ENCODE data around the gene RAPGEF6. TPM values are rescaled to one million over a fixed set of nuclear protein-coding genes. Genes with fewer than 3 reads are reported as not detected.

The RAPGEF6 gene
- total and polyA plus RNA-seq, 11 donors, result 2.3 to 13.9 (median 8.6) TPM

GRCh38 chr5:131511934-131512333, 123.1 kb downstream of the RAPGEF6 start:
- ATAC-seq (no peak), DNase-seq (no peak)
- H3K27ac ChIP-seq, result no peak overlapping the region
- H3K4me3 ChIP-seq, result no peak overlapping the region
- peaks cover 0 to 38% (median 4%) of the 10 kb centered on the region in 12 donors for H3K4me1 ChIP-seq
- H3K9me3 ChIP-seq, result no peaks in the 10 kb centered on the region
- 87 to 96% (median 91%) methylated on average over 5 of the region's 5 CpGs for WGBS, 4 donors
- H3K27me3 ChIP-seq, result no peaks in the 10 kb centered on the region
- intact Hi-C loops (cut with DNase I), result no loop called here
- TF ChIP-seq POLR2A (IDR thresholded peaks at IDR 0.05) (no peak), CTCF (IDR thresholded peaks at IDR 0.05) (no peak)
- peaks cover 0 to 30% (median 8%) of the 10 kb centered on the region in 9 donors for H3K36me3 ChIP-seq

GRCh38 chr5:131509801-131510200, 125.2 kb downstream of the RAPGEF6 start:
- peaks cover 0 to 26% (median 0%) of the 10 kb centered on the region in 12 donors for H3K4me1 ChIP-seq
- peaks cover 0 to 51% (median 26%) of the 10 kb centered on the region in 9 donors for H3K36me3 ChIP-seq
- no peak overlapping the region for H3K27ac ChIP-seq
- no peaks in the 10 kb centered on the region for H3K27me3 ChIP-seq
- DNase-seq (no peak), ATAC-seq (peak in 3 of 4 donors; percentile 42 to 67 (median 47))
- no peak overlapping the region for H3K4me3 ChIP-seq
- intact Hi-C loops (cut with DNase I), result no loop called here
- H3K9me3 ChIP-seq, result no peaks in the 10 kb centered on the region
- TF ChIP-seq CTCF (IDR thresholded peaks at IDR 0.05), result no peak
- TF ChIP-seq POLR2A (IDR thresholded peaks at IDR 0.05), result no peak

GRCh38 chr5:131505237-131505908, 129.7 kb downstream of the RAPGEF6 start:
- no peak for ATAC-seq
- intact Hi-C loops (cut with DNase I), result no loop called here
- peak overlapping the region in 1 of 12 donors; percentile 59 for H3K27ac ChIP-seq
- H3K4me3 ChIP-seq, result no peak overlapping the region
- peaks cover 0 to 7% (median 0%) of the 10 kb centered on the region in 12 donors for H3K4me1 ChIP-seq
- 57 to 73% (median 70%) methylated on average over 1 of the region's 1 CpG for WGBS, 4 donors
- TF ChIP-seq POLR2A (IDR thresholded peaks at IDR 0.05) (no peak), CTCF (IDR thresholded peaks at IDR 0.05) (no peak)
- H3K9me3 ChIP-seq, result no peaks in the 10 kb centered on the region
- H3K36me3 ChIP-seq, result peaks cover 0 to 79% (median 52%) of the 10 kb centered on the region in 9 donors
- no peaks in the 10 kb centered on the region for H3K27me3 ChIP-seq
- DNase-seq, result no peak

- Histone ChIP-seq H3K27me3 (no peaks in the 10 kb centered on the region), H3K4me3 (no peak overlapping the region), H3K9me3 (no peaks in the 10 kb centered on the region), H3K4me1 (peaks cover 0 to 17% (median 0%) of the 10 kb centered on the region in 12 donors), H3K27ac (no peak overlapping the region), H3K36me3 (peaks cover 0 to 75% (median 63%) of the 10 kb centered on the region in 9 donors)
- WGBS, 4 donors, result 91 to 93% (median 92%) methylated on average over 1 of the region's 1 CpG
- ATAC-seq (no peak), DNase-seq (no peak)
- intact Hi-C loops (cut with DNase I), result no loop called here
- no peak for TF ChIP-seq POLR2A (IDR thresholded peaks at IDR 0.05)
- TF ChIP-seq CTCF (IDR thresholded peaks at IDR 0.05), result no peak
Observed at GRCh38 chr5:131496400-131496713, 138.7 kb downstream of the RAPGEF6 start.

All from heart left ventricle (tissue), 16 donors.